ENCODE results near the gene MRPL49.
A peak's percentile ranks its signal among the peaks of the same experiment; 100 is the strongest.

GRCh38 chr11:65110354-65110861 lies 11.7 kb upstream of the MRPL49 start:
- TF ChIP-seq ZNF281 (CRISPR knock-in tag; IDR thresholded peaks at IDR 0.05) (no peak), FOXK1 (CRISPR knock-in tag; IDR thresholded peaks at IDR 0.05) (no peak), MAX (CRISPR knock-in tag; IDR thresholded peaks at IDR 0.05) (0 out of 2 replicates have a peak, but pooled peaks have one; percentile 12), CTCF (IDR thresholded peaks at IDR 0.05) (peak; percentile 100), HMGXB4 (CRISPR knock-in tag; IDR thresholded peaks at IDR 0.05) (no peak), ARID4B (CRISPR knock-in tag; IDR thresholded peaks at IDR 0.05; ENCODE audit: borderline replicate concordance) (0 out of 2 replicates have a peak, but pooled peaks have one; percentile 29), TCF7 (CRISPR knock-in tag; IDR thresholded peaks at IDR 0.05; ENCODE audit: low read depth) (no peak), ZNF317 (CRISPR knock-in tag; IDR thresholded peaks at IDR 0.05; ENCODE audit: borderline replicate concordance, low read depth) (no peak), MLX (CRISPR knock-in tag; IDR thresholded peaks at IDR 0.05) (no peak), KAT7 (CRISPR knock-in tag; IDR thresholded peaks at IDR 0.05; ENCODE audit: borderline replicate concordance) (no peak), ESRRA (CRISPR knock-in tag; IDR thresholded peaks at IDR 0.05; ENCODE audit: borderline replicate concordance) (no peak), E2F1 (CRISPR knock-in tag; IDR thresholded peaks at IDR 0.05) (no peak)

All from WTC11 (cell line).